Kasumi-1 (cell line): ENCODE data around the gene CNPY2.
"Not testable (repeated sequence)": the region's sequence is repeated elsewhere in the genome, so short reads cannot be mapped to it uniquely, and the experiment has no call there.

Source experiments
- DNase-seq, 2 experiments: peaks; one replicate each; lab custom pipeline; 2025; lab: John Stamatoyannopoulos, UW

Gene CNPY2

GRCh38 chr12:56333679-56334489 is 18.1 kb upstream of the CNPY2 start, which contains the start of gene PAN2:
Gene PAN2 (minus strand): TSS chr12:56334000. CDS start chr12:56333094, 906 bp downstream.
- DNase-seq: peak; percentile 98 to 99

GRCh38 chr12:56333197-56333678 is 17.4 kb upstream of the CNPY2 start:
- no peak for DNase-seq

DNA sequence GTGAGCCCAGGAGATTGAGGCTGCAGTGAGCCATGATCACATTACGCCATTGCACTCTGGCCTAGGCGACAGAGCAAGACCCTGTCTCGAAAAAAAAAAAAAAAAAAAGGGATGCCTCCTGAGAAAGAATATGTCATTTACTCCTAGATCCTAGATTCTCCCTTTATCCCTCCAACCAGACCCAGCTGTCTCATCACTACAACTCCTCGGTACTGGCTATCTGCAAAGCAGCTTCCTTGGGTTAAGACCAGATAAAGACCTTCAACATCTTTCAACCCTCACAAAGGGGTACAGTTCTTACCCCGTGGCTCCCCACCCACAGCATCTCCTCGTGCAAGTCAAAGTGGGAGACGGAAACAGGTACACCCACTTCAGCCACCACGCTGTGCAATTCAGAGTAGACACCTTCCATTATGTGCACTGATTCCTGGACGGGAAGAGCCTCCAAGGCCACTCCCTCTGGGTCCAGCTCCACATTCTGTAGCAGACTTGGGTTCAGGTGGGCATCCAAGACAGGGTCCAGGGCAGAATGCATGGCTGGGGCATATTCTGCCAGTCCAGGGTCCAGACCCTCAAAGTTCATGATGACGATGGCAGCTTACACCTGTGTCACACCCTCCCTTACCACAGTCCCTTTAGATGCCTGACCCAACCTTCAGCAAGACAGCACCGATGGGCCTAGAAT is 16.9 kb upstream of the CNPY2 start:
- DNase-seq: no peak

- no peak for DNase-seq
These were observed 15.2 kb upstream of the CNPY2 start for GRCh38 chr12:56330936-56331490.

GRCh38 chr12:56326533-56326932 is 10.7 kb upstream of the CNPY2 start:
- no peak for DNase-seq

DNA sequence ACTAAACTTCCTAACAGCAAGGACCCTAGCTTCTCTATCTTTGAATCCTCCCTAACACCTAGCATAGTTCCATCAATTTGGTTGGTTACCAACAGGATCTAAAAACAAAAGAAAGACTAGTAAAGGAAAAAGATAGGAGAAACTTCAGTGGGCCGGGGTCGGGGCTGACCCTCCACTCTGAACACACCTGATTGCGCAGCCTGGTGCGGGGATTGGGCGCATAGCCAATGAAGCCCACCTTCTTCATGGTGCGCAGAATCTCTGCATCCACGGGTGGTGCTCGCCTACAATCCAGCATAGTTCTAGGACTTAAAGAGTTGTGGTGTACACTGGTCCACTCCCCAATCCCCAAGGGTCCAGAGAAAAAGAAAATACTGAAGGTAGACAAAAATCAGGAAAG is 10.3 kb upstream of the CNPY2 start:
- DNase-seq: no peak

- DNase-seq: no peak
These were observed 8.4 kb upstream of the CNPY2 start for GRCh38 chr12:56324206-56324605.

DNA sequence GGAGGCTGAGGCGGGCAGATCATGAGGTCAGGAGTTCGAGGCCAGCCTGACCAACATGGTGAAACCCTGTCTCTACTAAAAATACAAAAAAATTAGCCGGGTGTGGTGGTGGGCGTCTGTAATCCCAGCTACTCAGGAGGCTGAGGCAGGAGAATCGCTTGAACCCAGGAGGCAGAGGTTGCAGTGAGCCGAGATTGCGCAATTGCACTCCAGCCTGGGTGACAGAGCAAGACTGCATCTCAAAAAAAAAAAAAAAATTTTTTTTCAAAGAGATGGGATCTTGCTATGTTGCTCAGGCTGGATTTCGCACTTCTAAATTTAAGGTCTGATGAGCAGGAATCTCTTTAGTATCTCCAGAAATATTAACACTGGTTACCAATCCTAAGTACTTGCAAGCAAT is 5.8 kb upstream of the CNPY2 start:
- DNase-seq: not testable (repeated sequence)

DNA sequence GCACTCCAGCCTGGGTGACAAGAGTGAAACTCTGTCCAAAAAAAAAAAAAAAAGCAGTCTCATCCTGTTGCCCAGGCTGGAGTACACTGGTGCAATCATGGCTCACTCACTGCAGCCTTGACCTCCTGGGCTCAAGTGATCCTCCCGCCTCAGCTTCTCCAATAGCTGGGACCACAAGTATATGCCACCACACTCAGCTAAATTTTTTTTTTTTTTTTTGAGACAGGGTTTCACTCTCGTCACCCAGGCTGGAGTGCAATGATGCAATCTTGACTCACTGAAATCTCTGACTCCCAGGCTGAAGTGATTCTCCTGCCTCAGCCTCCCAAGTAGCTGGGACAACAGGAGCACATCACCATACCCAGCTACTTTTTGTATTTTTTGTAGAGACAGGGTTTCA is 5.2 kb upstream of the CNPY2 start:
- no peak for DNase-seq

DNA sequence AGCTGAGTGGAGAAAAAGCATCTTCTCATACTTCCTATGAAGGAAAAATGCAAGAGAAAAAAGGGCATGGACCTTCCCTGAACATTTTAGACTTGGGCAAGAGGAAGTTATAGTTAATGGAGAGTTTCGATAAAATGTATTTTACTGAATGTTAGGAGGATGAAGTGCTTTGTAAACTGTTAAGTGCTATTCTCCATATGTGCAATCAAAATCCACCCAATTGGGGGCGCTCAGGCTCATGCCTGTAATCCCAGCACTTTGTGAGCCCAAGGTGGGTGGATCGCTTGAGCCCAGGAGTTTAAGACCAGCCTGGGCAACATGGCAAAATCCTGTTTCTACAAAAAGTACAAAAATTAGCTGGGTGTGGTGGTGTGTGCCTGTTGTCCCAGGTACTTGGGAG is 1.9 kb upstream of the CNPY2 start:
- no peak for DNase-seq

- DNase-seq: no peak
These were observed 553 bp downstream of the CNPY2 start for GRCh38 chr12:56315249-56315621.

- no peak for DNase-seq
These were observed 4.8 kb downstream of the CNPY2 start for GRCh38 chr12:56311003-56311402.

DNA sequence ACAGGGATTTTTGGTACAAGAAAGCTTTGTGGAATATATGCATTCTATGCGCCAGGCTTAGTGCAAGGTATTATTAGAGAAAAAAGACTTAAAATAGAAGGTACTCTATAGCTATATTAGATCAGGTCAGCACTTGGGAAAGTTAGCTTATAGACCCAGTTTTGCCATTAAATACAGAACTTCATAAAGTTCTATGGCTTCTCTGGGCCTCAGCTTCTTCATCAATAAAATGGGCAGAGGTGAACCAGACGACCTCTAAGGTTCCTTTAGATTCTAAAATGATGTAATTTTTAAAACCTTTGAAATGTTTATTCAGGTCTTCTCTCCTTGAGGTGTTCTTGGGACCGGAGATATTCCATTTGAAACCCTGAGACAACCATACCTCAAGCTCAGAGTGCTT is 7.1 kb downstream of the CNPY2 start:
- DNase-seq: no peak

DNA sequence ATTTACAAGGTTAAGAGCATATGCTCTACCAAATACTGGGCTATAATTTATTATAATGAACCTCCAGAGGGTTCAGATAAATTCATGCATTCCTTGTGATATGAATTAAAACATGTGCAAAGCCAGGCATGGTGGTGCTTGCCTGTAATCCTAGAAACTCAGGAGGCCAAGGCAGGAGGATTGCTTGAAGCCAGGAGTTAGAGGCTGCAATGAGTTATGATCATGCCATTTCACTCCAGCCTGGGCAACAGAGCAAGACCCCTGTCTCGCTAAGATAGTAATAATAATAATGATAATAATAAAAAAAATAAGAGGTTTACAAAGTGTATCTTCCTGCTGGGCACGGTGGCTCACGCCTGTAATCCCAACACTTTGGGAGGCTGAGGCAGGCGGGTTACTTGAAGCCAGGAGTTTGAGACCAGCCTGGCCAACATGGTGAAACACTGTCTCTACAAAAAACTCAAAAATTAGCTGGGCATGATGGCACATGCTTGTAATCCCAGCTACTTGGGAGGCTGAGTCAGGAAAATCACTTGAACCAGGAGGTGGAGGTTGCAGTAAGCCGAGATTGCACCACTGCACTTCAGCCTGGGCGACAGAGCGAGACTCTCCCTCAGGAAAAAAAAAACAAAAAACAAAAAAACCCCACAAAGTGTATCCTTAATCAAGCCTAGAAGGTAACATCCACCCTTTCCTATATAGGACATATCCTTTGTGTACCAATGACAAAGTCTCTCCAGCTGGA is 8.4 kb downstream of the CNPY2 start:
- no peak for DNase-seq

- DNase-seq: no peak
These were observed 10.8 kb downstream of the CNPY2 start for GRCh38 chr12:56304872-56305590.

- no peak for DNase-seq
These were observed 11.5 kb downstream of the CNPY2 start for GRCh38 chr12:56304276-56304675.

DNA sequence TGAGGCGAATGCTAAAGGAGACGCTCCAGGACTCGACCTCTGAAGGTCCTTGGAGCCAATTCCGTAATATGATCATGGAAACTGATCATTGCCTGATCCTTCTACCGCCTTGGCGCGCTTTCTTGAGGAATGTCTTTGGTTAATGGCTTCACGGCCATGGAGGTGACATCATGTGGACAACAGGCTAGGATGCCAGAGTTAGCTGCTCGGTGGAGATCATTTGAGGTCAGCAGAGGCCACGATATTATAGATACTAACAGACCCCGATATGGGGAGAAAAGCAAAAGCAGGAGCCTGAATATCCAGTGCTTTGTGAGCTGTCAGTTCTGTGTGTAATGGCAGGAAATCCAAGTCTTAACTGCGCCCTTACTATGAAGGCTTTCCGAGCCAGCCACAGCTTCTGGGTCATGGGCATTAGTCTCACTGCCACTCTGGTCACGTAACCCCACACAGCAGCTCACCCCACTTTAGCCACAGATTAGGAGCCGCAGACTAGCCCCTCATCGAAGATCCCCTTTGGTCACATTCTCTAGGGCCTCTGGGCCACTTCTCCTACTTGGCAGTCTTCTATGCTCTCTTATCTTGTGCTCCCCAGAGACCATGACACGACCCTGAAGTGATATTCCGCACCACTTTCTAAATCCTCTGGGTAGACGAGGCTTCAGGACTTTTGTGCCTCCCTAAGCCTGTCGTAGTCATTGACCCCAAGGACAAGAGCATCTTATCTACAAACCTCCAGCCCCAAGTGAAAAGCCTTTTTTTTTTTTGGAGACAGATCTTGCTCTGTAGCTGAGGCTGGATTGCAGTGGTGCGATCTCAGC is 14.9 kb downstream of the CNPY2 start:
- DNase-seq: no peak

GRCh38 chr12:56299853-56300643 is 15.7 kb downstream of the CNPY2 start, which contains the start of gene CS:
Gene CS (minus strand): TSS chr12:56300330. CDS start chr12:56300201, 129 bp downstream.
- peak; percentile 98 for DNase-seq

DNA sequence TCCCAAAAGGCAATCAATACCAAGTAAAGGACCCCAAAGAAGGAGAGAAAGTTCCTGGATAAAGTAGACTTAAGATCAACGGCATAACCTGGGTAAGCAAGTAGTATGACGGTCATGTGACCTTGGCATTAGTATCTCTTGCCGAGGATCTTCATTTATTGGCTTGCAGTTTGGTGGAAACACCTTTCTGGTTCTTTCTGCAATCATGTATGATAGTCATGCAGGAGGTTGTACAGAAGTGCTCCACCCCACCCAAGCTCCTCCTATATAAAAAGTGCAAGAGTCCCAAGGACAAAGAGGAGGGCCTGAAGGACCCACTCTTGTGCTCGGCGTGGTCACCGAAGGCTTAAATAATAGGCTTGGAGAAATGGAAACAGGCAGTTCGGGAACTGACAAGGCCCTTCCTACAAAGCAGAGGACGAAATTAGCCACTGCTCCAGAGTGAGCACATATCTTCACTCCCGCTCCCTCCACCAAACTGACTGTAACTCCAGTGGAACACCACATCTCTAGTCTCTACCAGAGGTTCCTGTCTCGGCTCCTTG is 16.4 kb downstream of the CNPY2 start:
- DNase-seq: peak; percentile 48 to 50
